GM23248 (cell line): ENCODE measurements around the gene OTULINL.

Experiments
- EZH2 ChIP-seq: fragments of 200-600 bp; sonication (generic); IDR thresholded peaks from 2 replicates; pipeline ENCODE4 v1.6.1; 2018; ENCODE audit warnings: antibody characterized with exemption, mild to moderate bottlenecking; ENCODE audit not compliant: insufficient read depth, poor library complexity, severe bottlenecking
- EZH2phosphoT487 ChIP-seq: fragments of 200-600 bp; sonication (generic); IDR thresholded peaks from 2 replicates; pipeline ENCODE4 v1.6.1; 2018; ENCODE audit warnings: antibody characterized with exemption, moderate library complexity, mild to moderate bottlenecking, low read depth; ENCODE audit not compliant: insufficient read depth

DNA sequence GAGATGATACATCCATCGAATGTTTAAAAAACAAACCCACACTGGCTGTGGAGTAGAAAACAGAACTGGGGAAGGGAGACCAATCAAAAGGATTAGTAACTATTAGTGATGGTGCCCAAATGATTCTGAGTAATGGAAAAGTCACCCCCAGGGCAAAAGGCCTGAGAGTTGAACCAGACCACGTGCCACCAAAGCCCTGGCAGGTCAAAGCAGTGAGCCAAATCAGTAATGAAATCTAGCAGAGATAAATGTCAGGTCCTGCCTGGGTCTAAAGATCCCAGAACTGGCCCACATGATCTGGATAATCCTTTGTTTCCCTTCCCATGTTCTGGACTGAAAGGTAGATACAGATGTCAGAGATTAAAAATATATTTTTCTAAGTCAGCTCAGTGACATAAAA, 9.4 kb downstream of the OTULINL start:
- TF ChIP-seq EZH2 = no peak
- TF ChIP-seq EZH2phosphoT487 = no peak
